Adrenal gland (tissue), 12 donors: ENCODE results near the gene MEIKIN. TPM values are rescaled to one million over a fixed set of nuclear protein-coding genes. Genes with fewer than 3 reads are reported as not detected.
"Not testable (repeated sequence)": the region's sequence is repeated elsewhere in the genome, so short reads cannot be mapped to it uniquely, and the experiment has no call there.

Source experiments
- DNase-seq, 7 donors: peaks; one replicate each; pipeline ENCODE4 v3.0.0-alpha.2; 2019 to 2020
- H3K27ac ChIP-seq, 5 donors: fragments of 200-600 bp; sonication (generic) in 4 of 5; 1 replicate in 3 of 5; 2 replicates in 2 of 5; pipeline versions ENCODE4 v1.5.1 to v1.8.0; 2016 to 2020; ENCODE audit warnings: mild to moderate bottlenecking in 1 of 5
- H3K27me3 ChIP-seq: fragments of 200-600 bp; 2 replicates; pipeline ENCODE4 v1.8.0; 2021
- H3K36me3 ChIP-seq, 2 donors: fragments of 200-600 bp; replicated peaks in 1 of 2; 1 replicate in 1 of 2; 2 replicates in 1 of 2; pipeline versions ENCODE4 v1.5.1 to v1.8.0; 2018 to 2022
- H3K4me1 ChIP-seq, 2 donors: fragments of 200-600 bp; replicated peaks in 1 of 2; 1 replicate in 1 of 2; 2 replicates in 1 of 2; pipeline versions ENCODE4 v1.5.1 to v1.8.0; 2018 to 2021
- H3K4me3 ChIP-seq, 4 donors: fragments of 200-600 bp; sonication (generic) in 3 of 4; one replicate each; pipeline ENCODE4 v1.5.1; 2016 to 2018
- H3K9me3 ChIP-seq, 3 donors: fragments of 200-600 bp; sonication (generic) in 1 of 3; replicated peaks in 1 of 3; 1 replicate in 2 of 3; 2 replicates in 1 of 3; pipeline versions ENCODE4 v1.5.1 to v1.8.0; 2016 to 2021
- CTCF ChIP-seq, 6 experiments: fragments of 450-650 bp in 4 of 6; fragments of 200-600 bp in 2 of 6; sonication (generic) in 1 of 6; IDR thresholded peaks; 1 replicate in 5 of 6; 2 replicates in 1 of 6; pipeline versions ENCODE4 v1.5.1 to v1.8.0; 2016 to 2021; ENCODE audit warnings: antibody characterized with exemption in 6 of 6, mild to moderate bottlenecking in 2 of 6, moderate library complexity in 1 of 6
- POLR2A ChIP-seq, 2 donors: fragments of 450-650 bp; IDR thresholded peaks; one replicate each; pipeline ENCODE4 v1.6.1; 2017; ENCODE audit warnings: antibody characterized with exemption in 2 of 2, mild to moderate bottlenecking in 2 of 2, moderate library complexity in 1 of 2
- WGBS, 4 donors: extraction: QIAGEN DNeasy Blood & Tissue Kit in 2 of 4; methylation state at CpG; one replicate each; pipeline versions ENCODE4 v1.1.5 to v1.1.7; 2013 to 2017; 5-methylcytosine and 5-hydroxymethylcytosine counted together
- intact Hi-C, 2 donors: fragments of 100-400 bp; cut with DNase I; formaldehyde crosslinking; loops; one replicate each; pipeline versions ENCODE4 v1.14.1 to v1.15.0; 2022 to 2023
- polyA plus RNA-seq, 3 donors: library from polyadenylated mRNA; stranded (reverse); fragments of 200-250 nt in 2 of 3; fragments of 350-450 nt in 1 of 3; fragmentation: Illumina TruSeq in 1 of 3; extraction: RNeasy Lipid Tissue Mini Kit (QIAGEN cat#74804) in 1 of 3; gene quantifications; one replicate each; pipeline ENCODE4 v1.2.3, GENCODE V29; 2013 to 2014
- total RNA-seq, 9 donors: library from RNA; depleted of rRNA in 4 of 9; stranded (reverse); fragments of >200 nt in 4 of 9; fragments of 120-200 nt in 1 of 9; fragmentation: NEBNext Ultra II Directional in 1 of 9; extraction: Animal tissue kit (Norgen Biotek cat#: 25700) in 1 of 9; gene quantifications; one replicate each; pipeline versions ENCODE4 v1.1.0 to v1.2.4, GENCODE V29; 2013 to 2023
- donor health status: healthy with polysubstance abuse.
- donor health status: Bipolar disorder and iron deficiency.
- donor health status: DM: yes; HTN: yes; CAD: no.
- donor health status: DM: no; HTN: no; CAD: no.
- donor health status: DM: no; HTN: no; CAD: no.
- donor health status: DM: yes; HTN: yes; CAD: no.

Gene MEIKIN
- total and polyA plus RNA-seq, 12 donors: 0.11 TPM; not detected in 11

- WGBS, 4 donors: 75 to 95% (median 94%) methylated on average over 2 of the region's 2 CpGs
- no peak for DNase-seq
- Histone ChIP-seq H3K27ac (no peak overlapping the region), H3K27me3 (no peaks in the 10 kb centered on the region), H3K36me3 (no peaks in the 10 kb centered on the region), H3K9me3 (no peaks in the 10 kb centered on the region), H3K4me3 (no peak overlapping the region), H3K4me1 (no peaks in the 10 kb centered on the region)
- TF ChIP-seq CTCF (IDR thresholded peaks at IDR 0.05) (no peak), POLR2A (IDR thresholded peaks at IDR 0.05) (no peak)
- intact Hi-C loops: no loop called here
Measured at GRCh38 chr5:131877873-131878272, 67.6 kb downstream of the MEIKIN start.

- H3K27ac ChIP-seq, H3K4me1 ChIP-seq, H3K4me3 ChIP-seq, intact Hi-C loops, H3K36me3 ChIP-seq, H3K27me3 ChIP-seq, DNase-seq, H3K9me3 ChIP-seq: not testable (repeated sequence)
- 82 to 86% (median 84%) methylated on average over 3 to 12 of the region's 12 CpGs for WGBS, 4 donors
Measured at GRCh38 chr5:131871251-131871650, 74.2 kb downstream of the MEIKIN start.

- H3K36me3 ChIP-seq: no peaks in the 10 kb centered on the region
- H3K4me1 ChIP-seq: no peaks in the 10 kb centered on the region
- TF ChIP-seq CTCF (IDR thresholded peaks at IDR 0.05) (no peak), POLR2A (IDR thresholded peaks at IDR 0.05) (no peak)
- WGBS, 4 donors: 37 to 46% (median 39%) methylated on average over 2 of the region's 2 CpGs
- intact Hi-C loops: no loop called here
- no peak overlapping the region for H3K4me3 ChIP-seq
- peaks cover 0 to 3% (median 0%) of the 10 kb centered on the region in 3 donors for H3K9me3 ChIP-seq
- H3K27ac ChIP-seq: no peak overlapping the region
- no peaks in the 10 kb centered on the region for H3K27me3 ChIP-seq
- no peak for DNase-seq
Measured at GRCh38 chr5:131867524-131867923, 77.9 kb downstream of the MEIKIN start.

GRCh38 chr5:131863700-131864099, 81.8 kb downstream of the MEIKIN start:
- no peaks in the 10 kb centered on the region for H3K36me3 ChIP-seq
- no peak overlapping the region for H3K27ac ChIP-seq
- H3K4me3 ChIP-seq: no peak overlapping the region
- TF ChIP-seq CTCF (IDR thresholded peaks at IDR 0.05): no peak
- TF ChIP-seq POLR2A (IDR thresholded peaks at IDR 0.05): no peak
- 72 to 84% (median 75%) methylated on average over 5 of the region's 5 CpGs for WGBS, 4 donors
- H3K4me1 ChIP-seq: no peaks in the 10 kb centered on the region
- intact Hi-C loops: no loop called here
- H3K27me3 ChIP-seq: no peaks in the 10 kb centered on the region
- no peak for DNase-seq
- peaks cover 0 to 3% (median 0%) of the 10 kb centered on the region in 3 donors for H3K9me3 ChIP-seq

GRCh38 chr5:131857388-131857787, 88.1 kb downstream of the MEIKIN start:
- no peaks in the 10 kb centered on the region for H3K9me3 ChIP-seq
- H3K36me3 ChIP-seq: no peaks in the 10 kb centered on the region
- no peak overlapping the region for H3K4me3 ChIP-seq
- no peaks in the 10 kb centered on the region for H3K27me3 ChIP-seq
- intact Hi-C loops: no loop called here
- DNase-seq: no peak
- no peak for TF ChIP-seq CTCF (IDR thresholded peaks at IDR 0.05)
- TF ChIP-seq POLR2A (IDR thresholded peaks at IDR 0.05): no peak
- no peaks in the 10 kb centered on the region for H3K4me1 ChIP-seq
- WGBS, 4 donors: 90 to 93% (median 92%) methylated on average over 10 of the region's 10 CpGs
- H3K27ac ChIP-seq: no peak overlapping the region
